ENCODE data around the gene ETNK1.
"Not testable (repeated sequence)": the region's sequence is repeated elsewhere in the genome, so short reads cannot be mapped to it uniquely, and the experiment has no call there.

Gene ETNK1

DNA sequence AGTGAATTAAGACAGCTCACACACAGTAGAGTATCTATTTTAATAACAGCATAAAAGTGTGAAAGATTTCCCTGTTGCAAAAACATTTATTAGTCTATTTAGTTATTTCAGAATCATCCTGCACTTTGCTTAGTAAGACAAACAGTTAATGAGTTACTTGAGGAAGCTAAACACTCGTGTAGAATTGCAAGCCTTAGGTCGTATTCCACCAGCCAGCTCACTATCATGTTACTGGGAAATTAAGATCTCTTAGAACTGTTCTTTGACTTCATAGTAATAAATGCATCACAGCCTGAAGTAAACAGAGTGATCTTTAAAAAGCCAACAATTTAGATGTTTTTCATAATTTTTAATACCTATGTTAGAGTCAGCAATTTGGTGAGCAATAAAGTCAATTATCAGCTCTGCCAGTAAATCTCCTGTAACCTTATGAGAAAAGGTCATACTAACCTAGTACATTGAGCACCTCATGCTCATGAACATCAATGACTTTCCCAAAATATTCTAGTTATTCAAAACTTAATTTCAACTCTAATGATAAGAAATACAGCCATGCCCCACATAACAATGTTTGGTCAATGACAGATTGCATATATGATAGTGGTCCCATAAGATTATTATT is 26.7 kb upstream of the ETNK1 start:
- H3K27ac ChIP-seq, result no peak overlapping the region
- no peak for TF ChIP-seq CTCF (conservative IDR thresholded peaks at IDR 0.05)

DNA sequence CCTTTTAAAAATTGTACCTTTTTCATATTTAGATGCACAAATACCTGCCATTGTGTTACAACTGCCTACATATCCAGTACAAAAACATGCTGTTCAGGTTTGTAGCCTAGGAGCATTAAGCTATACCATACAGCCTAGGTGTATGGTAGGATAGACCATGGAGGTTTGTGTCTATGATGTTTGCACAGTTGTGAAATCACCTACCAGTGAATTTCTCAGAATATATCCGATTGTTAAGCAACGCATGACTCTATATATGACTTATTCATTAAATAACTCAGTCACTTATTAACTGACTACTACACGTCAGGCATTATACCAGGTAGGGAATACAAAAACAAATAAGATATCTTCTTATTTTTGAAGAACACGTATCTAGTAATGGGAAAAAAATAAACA is 26.2 kb upstream of the ETNK1 start:
- no peak for TF ChIP-seq CTCF (conservative IDR thresholded peaks at IDR 0.05)
- no peak overlapping the region for H3K27ac ChIP-seq

DNA sequence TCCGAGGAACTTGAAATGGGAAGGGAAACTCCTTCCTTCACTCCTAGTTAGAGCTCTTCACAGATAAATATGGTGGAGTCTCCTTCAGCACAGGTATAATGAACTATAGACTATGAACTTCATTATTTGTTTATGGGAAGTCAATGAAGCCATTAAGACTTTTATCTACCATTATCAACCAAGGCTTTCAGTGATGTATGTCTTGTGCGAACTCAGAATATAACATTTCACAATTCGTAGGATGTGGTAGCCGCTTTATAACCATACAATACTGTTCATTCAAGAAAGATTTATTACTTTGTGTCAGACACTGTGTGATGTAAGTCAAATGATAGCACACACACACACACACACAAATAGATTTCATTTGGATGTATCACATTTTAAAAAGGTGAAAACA is 24.8 kb upstream of the ETNK1 start:
- no peak for TF ChIP-seq CTCF (conservative IDR thresholded peaks at IDR 0.05)

DNA sequence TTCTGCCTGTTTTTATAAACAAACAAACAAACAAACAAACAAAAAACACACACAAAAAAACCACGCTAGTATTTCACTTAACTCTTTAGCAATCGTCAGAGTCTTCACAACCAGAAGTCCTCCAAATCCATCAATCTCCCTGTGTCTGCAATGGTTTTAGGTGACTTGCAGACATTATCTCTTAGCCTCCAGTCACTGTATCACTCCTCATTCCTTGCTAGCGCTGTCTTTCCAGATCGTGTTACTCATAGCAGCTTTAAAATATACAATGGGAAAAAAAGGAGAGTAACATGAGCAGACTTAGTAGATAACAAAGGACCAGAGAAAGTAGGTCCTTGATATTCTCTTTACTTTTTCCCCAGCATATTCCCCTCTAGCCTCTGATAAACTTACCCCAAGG is 15.5 kb upstream of the ETNK1 start:
- no peak for TF ChIP-seq CTCF (conservative IDR thresholded peaks at IDR 0.05)
- H3K27ac ChIP-seq, result no peak overlapping the region

More for the DNA sequence above, 24.8 kb upstream of the ETNK1 start:
- no peak overlapping the region for H3K27ac ChIP-seq

DNA sequence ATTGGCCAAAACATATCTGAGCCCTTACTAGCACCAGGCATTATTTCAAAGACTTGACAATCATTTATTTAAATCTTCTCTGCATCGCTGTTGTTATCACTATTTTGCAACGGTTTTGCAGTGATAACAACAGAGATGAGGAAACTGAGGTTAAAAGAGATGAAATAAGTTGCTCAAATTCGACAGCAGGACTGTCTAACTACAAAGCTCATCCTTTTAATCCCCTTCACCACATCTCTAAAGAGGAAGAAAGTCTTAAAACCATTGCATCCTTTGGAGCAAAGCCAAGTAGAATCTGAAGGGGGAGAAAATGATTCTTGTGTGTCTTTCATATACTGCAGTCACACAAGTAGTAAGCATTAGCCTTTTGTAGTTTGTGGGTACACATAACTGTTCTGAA is 14.8 kb upstream of the ETNK1 start:
- H3K27ac ChIP-seq, result no peak overlapping the region
- TF ChIP-seq CTCF (conservative IDR thresholded peaks at IDR 0.05), result no peak

DNA sequence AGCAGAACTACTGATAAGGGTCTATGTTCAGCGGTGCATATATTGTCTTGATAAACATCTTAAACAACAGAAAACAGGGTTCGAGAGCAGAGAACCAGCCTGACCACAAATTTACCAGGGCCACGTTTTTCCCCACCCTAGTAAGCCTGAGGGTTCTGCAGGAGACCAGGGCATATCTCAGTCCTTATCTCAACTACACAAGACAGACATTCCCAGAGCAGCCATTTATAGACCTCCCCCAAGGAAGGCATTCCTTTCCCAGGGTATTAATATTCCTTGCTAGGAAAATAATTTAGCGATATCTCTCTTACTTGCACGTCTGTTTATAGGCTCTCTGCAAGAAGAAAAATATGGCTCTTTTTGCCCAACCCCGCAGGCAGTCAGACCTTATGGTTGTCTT is 12.1 kb upstream of the ETNK1 start:
- H3K27ac ChIP-seq, result not testable (repeated sequence)

DNA sequence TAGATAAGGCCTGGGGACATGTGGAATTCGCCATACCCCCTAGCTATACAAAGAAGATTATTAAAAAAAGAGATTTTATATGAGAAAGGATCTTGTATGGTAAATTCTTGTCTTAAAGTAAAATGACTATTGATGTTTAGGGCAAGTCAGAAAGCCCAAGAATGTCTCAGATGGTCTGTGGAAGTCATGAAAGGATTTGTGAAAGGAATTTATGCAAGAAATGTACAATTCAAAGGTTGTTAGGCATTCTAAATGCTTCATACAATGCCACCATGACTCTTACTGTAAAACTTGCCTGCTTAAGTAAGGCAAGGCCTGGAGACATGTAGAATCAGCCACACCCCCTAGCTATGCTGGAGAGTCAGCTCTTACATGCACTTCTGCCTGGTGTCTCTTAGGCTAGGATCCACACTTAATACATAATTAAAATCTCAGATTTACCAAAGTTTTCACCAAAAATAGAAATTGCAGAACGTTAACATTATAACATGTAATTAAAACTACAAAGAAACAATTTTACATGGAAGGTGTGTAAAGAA is 8.9 kb upstream of the ETNK1 start:
- no peak overlapping the region for H3K27ac ChIP-seq
- no peak for TF ChIP-seq CTCF (conservative IDR thresholded peaks at IDR 0.05)

- TF ChIP-seq CTCF (conservative IDR thresholded peaks at IDR 0.05), result no peak
- H3K27ac ChIP-seq, result no peak overlapping the region
Measured at GRCh38 chr12:22617630-22618029, 7.3 kb upstream of the ETNK1 start.
